ENCODE measurements around the gene GSTT2. TPM values are rescaled to one million over a fixed set of nuclear protein-coding genes. Genes with fewer than 3 reads are reported as not detected.
"Not testable (repeated sequence)": the region's sequence is repeated elsewhere in the genome, so short reads cannot be mapped to it uniquely, and the experiment has no call there.

Gene GSTT2
- total and polyA plus RNA-seq, 4 donors, result 0.19 to 1.2 (median 0.64) TPM

- H3K27me3 ChIP-seq (ENCODE audit: control insufficient read depth in 4 of 4, insufficient read depth in 4 of 4, low read length in 3 of 4); H3K9ac ChIP-seq (ENCODE audit: low read depth in 1 of 2, low read length in 2 of 2); H3K36me3 ChIP-seq (ENCODE audit: control insufficient read depth in 4 of 4, insufficient read depth in 3 of 4, low read depth in 1 of 4, low read length in 3 of 4); DNase-seq (ENCODE audit: low spot score); H3K9me3 ChIP-seq (ENCODE audit: control insufficient read depth in 4 of 4, low read length in 3 of 4); H3K4me3 ChIP-seq (ENCODE audit: low read depth in 1 of 3, low read length in 3 of 3); H3K4me1 ChIP-seq (ENCODE audit: control insufficient read depth in 4 of 4, insufficient read depth in 4 of 4, low read length in 3 of 4); H3K27ac ChIP-seq (ENCODE audit: low read depth in 1 of 2, low read length in 2 of 2): not testable (repeated sequence)
- 83% methylated on average over 7 of the region's 8 CpGs for WGBS
These were observed 24.0 kb upstream of the GSTT2 start for GRCh38 chr22:23955886-23956285.

DNA sequence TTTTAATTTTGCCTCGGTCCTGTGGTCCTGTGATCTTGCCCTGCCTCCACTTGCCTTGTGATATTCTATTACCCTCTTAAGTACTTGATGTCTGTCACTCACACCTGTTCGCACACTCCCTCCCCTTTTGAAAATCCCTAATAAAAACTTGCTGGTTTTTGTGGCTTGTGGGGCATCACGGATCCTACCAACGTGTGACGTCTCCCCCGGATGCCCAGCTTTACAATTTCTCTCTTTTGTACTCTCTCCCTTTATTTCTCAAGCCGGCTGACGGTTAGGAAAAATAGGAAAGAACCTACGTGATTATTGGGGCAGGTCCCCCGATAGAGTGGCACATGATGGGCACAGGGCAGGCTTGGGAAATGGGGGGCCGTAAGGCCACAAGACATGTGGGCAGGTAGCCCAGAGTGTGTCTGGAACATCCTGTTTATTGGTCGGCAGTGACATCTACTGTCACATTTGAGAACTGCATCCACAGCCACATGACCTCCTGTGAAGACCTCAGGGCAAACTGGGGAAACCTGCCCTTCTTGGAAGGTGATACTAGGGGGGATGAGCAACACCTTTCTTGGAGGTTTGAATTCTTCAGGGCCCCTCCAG is 23.5 kb upstream of the GSTT2 start:
- H3K9ac ChIP-seq (ENCODE audit: low read depth in 1 of 2, low read length in 2 of 2); H3K9me3 ChIP-seq (ENCODE audit: control insufficient read depth in 4 of 4, low read length in 3 of 4); H3K4me3 ChIP-seq (ENCODE audit: low read depth in 1 of 3, low read length in 3 of 3); H3K4me1 ChIP-seq (ENCODE audit: control insufficient read depth in 4 of 4, insufficient read depth in 4 of 4, low read length in 3 of 4); H3K27ac ChIP-seq (ENCODE audit: low read depth in 1 of 2, low read length in 2 of 2); H3K36me3 ChIP-seq (ENCODE audit: control insufficient read depth in 4 of 4, insufficient read depth in 3 of 4, low read depth in 1 of 4, low read length in 3 of 4); H3K27me3 ChIP-seq (ENCODE audit: control insufficient read depth in 4 of 4, insufficient read depth in 4 of 4, low read length in 3 of 4): not testable (repeated sequence)
- peak; percentile 90 for DNase-seq (ENCODE audit: low spot score)
- WGBS, result 26% methylated on average over 12 of the region's 12 CpGs
- TF ChIP-seq RAD21 (IDR thresholded peaks at IDR 0.05), result peak; percentile 80 to 83
- TF ChIP-seq, protein P1, sequence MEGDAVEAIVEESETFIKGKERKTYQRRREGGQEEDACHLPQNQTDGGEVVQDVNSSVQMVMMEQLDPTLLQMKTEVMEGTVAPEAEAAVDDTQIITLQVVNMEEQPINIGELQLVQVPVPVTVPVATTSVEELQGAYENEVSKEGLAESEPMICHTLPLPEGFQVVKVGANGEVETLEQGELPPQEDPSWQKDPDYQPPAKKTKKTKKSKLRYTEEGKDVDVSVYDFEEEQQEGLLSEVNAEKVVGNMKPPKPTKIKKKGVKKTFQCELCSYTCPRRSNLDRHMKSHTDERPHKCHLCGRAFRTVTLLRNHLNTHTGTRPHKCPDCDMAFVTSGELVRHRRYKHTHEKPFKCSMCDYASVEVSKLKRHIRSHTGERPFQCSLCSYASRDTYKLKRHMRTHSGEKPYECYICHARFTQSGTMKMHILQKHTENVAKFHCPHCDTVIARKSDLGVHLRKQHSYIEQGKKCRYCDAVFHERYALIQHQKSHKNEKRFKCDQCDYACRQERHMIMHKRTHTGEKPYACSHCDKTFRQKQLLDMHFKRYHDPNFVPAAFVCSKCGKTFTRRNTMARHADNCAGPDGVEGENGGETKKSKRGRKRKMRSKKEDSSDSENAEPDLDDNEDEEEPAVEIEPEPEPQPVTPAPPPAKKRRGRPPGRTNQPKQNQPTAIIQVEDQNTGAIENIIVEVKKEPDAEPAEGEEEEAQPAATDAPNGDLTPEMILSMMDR (IDR thresholded peaks at IDR 0.05; ENCODE audit: low read depth, low read length, missing input control), result peak; percentile 92

DNA sequence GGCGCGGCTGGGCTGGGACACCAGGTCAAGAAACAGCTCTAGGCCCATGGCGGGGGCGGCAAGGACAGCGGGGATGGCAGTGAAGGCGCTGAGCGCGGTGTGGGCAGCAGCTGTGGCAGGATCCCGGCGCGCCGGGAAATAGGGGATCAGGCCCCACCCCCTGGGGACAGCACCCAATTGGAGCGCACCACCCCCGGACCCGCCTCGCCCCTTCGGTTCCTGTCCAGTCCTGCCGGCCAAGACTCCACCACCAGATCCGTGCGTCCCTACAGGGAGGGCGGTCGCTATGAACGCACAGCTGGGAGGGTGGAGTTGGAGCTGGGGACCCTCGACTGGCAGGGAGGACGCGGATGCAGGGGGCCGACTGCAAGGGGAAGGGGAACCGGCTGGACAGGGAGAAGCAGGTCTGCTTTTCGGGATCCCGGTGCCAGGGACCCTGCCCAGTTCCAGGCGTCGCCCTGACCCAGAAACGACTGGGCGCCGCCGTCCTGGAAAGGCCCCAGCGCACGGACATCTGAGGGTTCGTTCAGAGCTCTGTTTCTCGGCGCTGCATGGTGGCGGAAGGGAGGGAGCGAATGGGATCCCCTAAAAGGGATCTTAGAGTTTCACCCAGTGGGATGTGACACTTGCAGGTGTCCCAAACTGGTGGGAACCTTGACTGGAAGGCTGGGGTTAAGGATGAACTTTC is 18.7 kb upstream of the GSTT2 start, which contains the start of gene GSTT2B:
Gene GSTT2B (minus strand): TSS at position 112 of the 688 bp plus-strand sequence. CDS start 64 bp downstream, at position 48.
- not testable (repeated sequence) for DNase-seq (ENCODE audit: low spot score); H3K27ac ChIP-seq (ENCODE audit: low read depth in 1 of 2, low read length in 2 of 2); H3K27me3 ChIP-seq (ENCODE audit: control insufficient read depth in 4 of 4, insufficient read depth in 4 of 4, low read length in 3 of 4); H3K36me3 ChIP-seq (ENCODE audit: control insufficient read depth in 4 of 4, insufficient read depth in 3 of 4, low read depth in 1 of 4, low read length in 3 of 4); H3K4me3 ChIP-seq (ENCODE audit: low read depth in 1 of 3, low read length in 3 of 3); H3K9me3 ChIP-seq (ENCODE audit: control insufficient read depth in 4 of 4, low read length in 3 of 4); H3K4me1 ChIP-seq (ENCODE audit: control insufficient read depth in 4 of 4, insufficient read depth in 4 of 4, low read length in 3 of 4); H3K9ac ChIP-seq (ENCODE audit: low read depth in 1 of 2, low read length in 2 of 2)
- no CpG with 5 or more reads among the region's 43 CpGs for WGBS

DNA sequence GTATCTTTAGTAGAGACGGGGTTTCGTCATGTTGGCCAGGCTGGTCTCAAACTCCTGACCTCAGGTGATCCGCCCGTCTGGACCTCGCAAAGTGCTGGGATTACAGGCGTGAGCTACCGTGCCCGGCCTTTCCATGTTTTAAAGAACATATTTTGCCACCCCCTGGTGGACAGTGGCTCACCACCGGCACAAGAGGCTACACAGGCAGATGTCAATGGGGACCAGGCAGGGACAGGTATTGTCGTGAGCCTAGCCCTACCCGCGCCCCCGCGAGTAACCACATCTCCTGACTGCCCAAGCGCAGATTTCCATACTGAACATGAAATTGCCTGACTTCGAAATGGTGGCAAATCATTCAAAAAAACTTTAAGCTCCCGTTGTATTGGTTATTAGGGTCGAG is 13.8 kb upstream of the GSTT2 start:
- Histone ChIP-seq H3K36me3 (ENCODE audit: control insufficient read depth in 4 of 4, insufficient read depth in 3 of 4, low read depth in 1 of 4, low read length in 3 of 4) (peaks cover 5 to 17% (median 11%) of the 10 kb centered on the region in 4 donors), H3K4me1 (ENCODE audit: control insufficient read depth in 4 of 4, insufficient read depth in 4 of 4, low read length in 3 of 4) (peaks cover 3 to 14% (median 7%) of the 10 kb centered on the region in 4 donors)
- not testable (repeated sequence) for H3K9me3 ChIP-seq (ENCODE audit: control insufficient read depth in 4 of 4, low read length in 3 of 4); H3K9ac ChIP-seq (ENCODE audit: low read depth in 1 of 2, low read length in 2 of 2); DNase-seq (ENCODE audit: low spot score); H3K4me3 ChIP-seq (ENCODE audit: low read depth in 1 of 3, low read length in 3 of 3); H3K27me3 ChIP-seq (ENCODE audit: control insufficient read depth in 4 of 4, insufficient read depth in 4 of 4, low read length in 3 of 4); H3K27ac ChIP-seq (ENCODE audit: low read depth in 1 of 2, low read length in 2 of 2)
- WGBS, result no CpG with 5 or more reads among the region's 18 CpGs

DNA sequence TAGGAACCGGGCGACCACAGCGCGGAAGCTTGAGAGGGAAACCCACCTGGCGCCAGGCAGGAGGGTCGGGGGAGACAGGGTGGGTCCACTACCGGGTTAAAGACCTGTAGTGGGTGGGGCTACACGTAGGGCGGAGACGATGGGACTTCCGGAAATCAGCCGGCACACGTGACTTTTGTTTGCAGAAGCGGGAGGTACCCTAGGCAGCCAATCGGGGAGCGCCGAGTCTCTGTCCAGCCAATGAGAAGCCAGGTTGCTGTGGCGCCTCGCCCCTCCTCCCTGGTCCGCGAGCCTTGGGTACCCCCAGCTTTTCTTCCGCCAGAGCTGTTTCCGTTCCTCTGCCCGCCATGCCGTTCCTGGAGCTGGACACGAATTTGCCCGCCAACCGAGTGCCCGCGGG is 13.4 kb upstream of the GSTT2 start, which contains the start of gene DDTL:
Gene DDTL (plus strand): TSS at position 321 of the 400 bp plus-strand sequence. CDS start 27 bp downstream, at position 348.
- H3K9me3 ChIP-seq (ENCODE audit: control insufficient read depth in 4 of 4, low read length in 3 of 4); H3K27me3 ChIP-seq (ENCODE audit: control insufficient read depth in 4 of 4, insufficient read depth in 4 of 4, low read length in 3 of 4); H3K9ac ChIP-seq (ENCODE audit: low read depth in 1 of 2, low read length in 2 of 2); H3K27ac ChIP-seq (ENCODE audit: low read depth in 1 of 2, low read length in 2 of 2); DNase-seq (ENCODE audit: low spot score); H3K4me3 ChIP-seq (ENCODE audit: low read depth in 1 of 3, low read length in 3 of 3): not testable (repeated sequence)
- H3K4me1 ChIP-seq (ENCODE audit: control insufficient read depth in 4 of 4, insufficient read depth in 4 of 4, low read length in 3 of 4), result peaks cover 3 to 14% (median 9%) of the 10 kb centered on the region in 4 donors
- no CpG with 5 or more reads among the region's 30 CpGs for WGBS
- peaks cover 6 to 19% (median 13%) of the 10 kb centered on the region in 4 donors for H3K36me3 ChIP-seq (ENCODE audit: control insufficient read depth in 4 of 4, insufficient read depth in 3 of 4, low read depth in 1 of 4, low read length in 3 of 4)

All from liver (tissue), 9 donors.